HT1080 (cell line): Measurements from ENCODE around the gene PCDHB14. TPM values are rescaled to one million over a fixed set of nuclear protein-coding genes. Genes with fewer than 3 reads are reported as not detected.
A peak's percentile ranks its signal among the peaks of the same experiment; 100 is the strongest.
"Not testable (repeated sequence)": the region's sequence is repeated elsewhere in the genome, so short reads cannot be mapped to it uniquely, and the experiment has no call there.

ENCODE experiments used
- DNase-seq: peaks from one replicate; pipeline ENCODE4 v3.0.0-alpha.2; 2015; ENCODE audit warnings: low read depth
- polyA plus RNA-seq, 2 experiments: library from polyadenylated mRNA; depleted of rRNA; stranded (reverse); fragments of >200 nt; gene quantifications; 2 replicates each; pipeline ENCODE4 v1.2.3, GENCODE V29; 2015
- total RNA-seq: library from RNA; depleted of rRNA; stranded (reverse); fragments of >200 nt; shearing (Covaris generic); gene quantifications from 2 replicates; pipeline ENCODE4 v1.2.3, GENCODE V29; 2014; rRNA removed

The PCDHB14 gene
- 0.03 and 0.08 TPM in 2 replicates for total RNA-seq
- polyA plus RNA-seq (2015; cell fraction: cytosol; rRNA removed), result 0.09 and 0.15 TPM in 2 replicates
- 0.72 and 1.5 TPM in 2 replicates for polyA plus RNA-seq (2015; cell fraction: nucleus; rRNA removed)

- DNase-seq, result peak; percentile 5
Observed at GRCh38 chr5:141223112-141223783, at the start of gene PCDHB14. Gene PCDHB14, plus strand, starts transcription at chr5:141223343. Its CDS starts 163 bp downstream, at chr5:141223506.

GRCh38 chr5:141174291-141175104 is 48.6 kb upstream of the PCDHB14 start:
- not testable (repeated sequence) for DNase-seq

- no peak for DNase-seq
Observed at GRCh38 chr5:141175933-141176332, 47.2 kb upstream of the PCDHB14 start.

- peak; percentile 11 for DNase-seq
Observed at GRCh38 chr5:141177577-141178191, 45.5 kb upstream of the PCDHB14 start, which contains the start of gene PCDHB8. Gene PCDHB8, plus strand, starts transcription at chr5:141177790. Its CDS starts 245 bp downstream, at chr5:141178035.

- DNase-seq, result not testable (repeated sequence)
Observed at GRCh38 chr5:141179371-141179770, 43.8 kb upstream of the PCDHB14 start.

GRCh38 chr5:141179876-141180275 is 43.3 kb upstream of the PCDHB14 start:
- not testable (repeated sequence) for DNase-seq

GRCh38 chr5:141180313-141180712 is 42.8 kb upstream of the PCDHB14 start:
- no peak for DNase-seq

- peak; percentile 3 for DNase-seq
Observed at GRCh38 chr5:141182248-141182647, 40.9 kb upstream of the PCDHB14 start, which contains the start of gene PCDHB16. Gene PCDHB16, plus strand, starts transcription at chr5:141182387. Its CDS starts 173 bp downstream, at chr5:141182560.

GRCh38 chr5:141184117-141184855 is 38.9 kb upstream of the PCDHB14 start:
- DNase-seq, result not testable (repeated sequence)

- no peak for DNase-seq
Observed at GRCh38 chr5:141186897-141187512, 36.1 kb upstream of the PCDHB14 start, which contains the start of gene PCDHB9. Gene PCDHB9, plus strand, starts transcription at chr5:141187161. Its CDS starts 158 bp downstream, at chr5:141187319.

GRCh38 chr5:141188682-141189081 is 34.5 kb upstream of the PCDHB14 start:
- DNase-seq, result not testable (repeated sequence)

- DNase-seq, result not testable (repeated sequence)
Observed at GRCh38 chr5:141189131-141189530, 34.0 kb upstream of the PCDHB14 start.

- DNase-seq, result peak; percentile 19
Observed at GRCh38 chr5:141192110-141192725, 30.9 kb upstream of the PCDHB14 start, which contains the start of gene PCDHB10. Gene PCDHB10, plus strand, starts transcription at chr5:141192353. Its CDS starts 200 bp downstream, at chr5:141192553.

- not testable (repeated sequence) for DNase-seq
Observed at GRCh38 chr5:141194332-141194731, 28.8 kb upstream of the PCDHB14 start.

GRCh38 chr5:141196363-141196762 is 26.8 kb upstream of the PCDHB14 start:
- DNase-seq, result no peak

GRCh38 chr5:141199359-141200235 is 23.5 kb upstream of the PCDHB14 start, which contains the start of gene PCDHB11:
Gene PCDHB11, plus strand, starts transcription at chr5:141199627. Its CDS starts 148 bp downstream, at chr5:141199775.
- no peak for DNase-seq

- DNase-seq, result not testable (repeated sequence)
Observed at GRCh38 chr5:141201126-141201525, 22.0 kb upstream of the PCDHB14 start.

GRCh38 chr5:141201646-141202045 is 21.5 kb upstream of the PCDHB14 start:
- DNase-seq, result not testable (repeated sequence)
